ENCODE measurements around the gene PPP5C.
"Not testable (repeated sequence)": the region's sequence is repeated elsewhere in the genome, so short reads cannot be mapped to it uniquely, and the experiment has no call there.

The PPP5C gene

GRCh38 chr19:46313540-46314469, 33.1 kb upstream of the PPP5C start:
- not testable (repeated sequence) for H3K27me3 ChIP-seq (ENCODE audit: control insufficient read depth, insufficient read depth, low read length); H3K36me3 ChIP-seq (ENCODE audit: control insufficient read depth, insufficient read depth, low read length); H3K9ac ChIP-seq (ENCODE audit: low read length)

DNA sequence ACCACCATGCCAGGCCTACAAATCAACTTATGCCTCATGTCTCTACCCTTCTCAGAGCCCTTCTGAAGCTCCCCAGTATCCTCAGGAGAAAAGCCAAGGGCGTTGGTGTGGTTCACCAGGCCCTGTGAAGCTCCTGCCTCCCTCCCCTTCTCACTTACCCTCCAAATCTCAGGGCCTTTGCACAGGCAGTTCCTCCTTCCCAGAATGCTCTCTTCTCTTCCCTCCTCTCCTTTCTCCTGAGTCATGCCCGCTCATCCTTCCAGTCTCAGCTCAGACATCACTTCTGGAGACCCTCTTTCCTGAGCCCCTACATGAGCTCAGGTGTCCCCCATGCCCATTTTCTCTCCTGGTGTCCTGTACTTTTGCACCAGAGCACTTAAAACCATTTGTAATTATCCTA, 29.5 kb upstream of the PPP5C start:
- no peaks in the 10 kb centered on the region for H3K4me1 ChIP-seq (ENCODE audit: control insufficient read depth, insufficient read depth, low read length)
- H3K4me3 ChIP-seq (ENCODE audit: low read length): no peak overlapping the region
- no peak overlapping the region for H3K9ac ChIP-seq (ENCODE audit: low read length)
- H3K27me3 ChIP-seq (ENCODE audit: control insufficient read depth, insufficient read depth, low read length): no peaks in the 10 kb centered on the region
- no peaks in the 10 kb centered on the region for H3K9me3 ChIP-seq (ENCODE audit: control insufficient read depth, low read length)
- H3K36me3 ChIP-seq (ENCODE audit: control insufficient read depth, insufficient read depth, low read length): no peaks in the 10 kb centered on the region

More at GRCh38 chr19:46313540-46314469, 33.1 kb upstream of the PPP5C start:
- H3K4me3 ChIP-seq (ENCODE audit: low read length); H3K9me3 ChIP-seq (ENCODE audit: control insufficient read depth, low read length); H3K4me1 ChIP-seq (ENCODE audit: control insufficient read depth, insufficient read depth, low read length): not testable (repeated sequence)

GRCh38 chr19:46319613-46320012, 27.3 kb upstream of the PPP5C start:
- Histone ChIP-seq H3K9ac (ENCODE audit: low read length) (no peak overlapping the region), H3K36me3 (ENCODE audit: control insufficient read depth, insufficient read depth, low read length) (no peaks in the 10 kb centered on the region), H3K4me3 (ENCODE audit: low read length) (no peak overlapping the region), H3K27me3 (ENCODE audit: control insufficient read depth, insufficient read depth, low read length) (no peaks in the 10 kb centered on the region), H3K9me3 (ENCODE audit: control insufficient read depth, low read length) (no peaks in the 10 kb centered on the region), H3K4me1 (ENCODE audit: control insufficient read depth, insufficient read depth, low read length) (peaks cover 7% of the 10 kb centered on the region)

DNA sequence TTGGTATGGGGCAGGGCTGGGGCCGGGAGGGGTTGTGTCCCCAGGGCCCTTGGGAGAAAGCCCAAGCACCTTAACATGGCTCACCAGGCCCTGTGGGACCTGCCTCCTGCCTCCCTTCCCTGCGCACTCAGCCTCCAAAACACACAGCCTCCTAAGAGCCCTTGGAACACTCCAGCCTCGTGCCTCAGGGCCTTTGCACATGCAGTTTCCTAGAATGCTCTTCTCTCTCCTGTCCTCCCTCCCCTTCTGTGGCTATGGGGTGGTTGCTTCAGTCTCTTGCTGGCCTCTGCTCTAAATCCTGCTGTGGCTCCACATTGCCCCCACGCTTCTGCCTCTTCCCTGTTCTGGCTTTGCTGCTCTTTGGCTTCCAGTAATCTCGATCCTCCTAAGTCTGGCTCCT, 26.3 kb upstream of the PPP5C start:
- Histone ChIP-seq H3K27me3 (ENCODE audit: control insufficient read depth, insufficient read depth, low read length) (no peaks in the 10 kb centered on the region), H3K9ac (ENCODE audit: low read length) (no peak overlapping the region), H3K36me3 (ENCODE audit: control insufficient read depth, insufficient read depth, low read length) (no peaks in the 10 kb centered on the region), H3K4me3 (ENCODE audit: low read length) (no peak overlapping the region), H3K4me1 (ENCODE audit: control insufficient read depth, insufficient read depth, low read length) (peaks cover 7% of the 10 kb centered on the region), H3K9me3 (ENCODE audit: control insufficient read depth, low read length) (no peaks in the 10 kb centered on the region)

GRCh38 chr19:46321653-46322052, 25.2 kb upstream of the PPP5C start:
- H3K9ac ChIP-seq (ENCODE audit: low read length): no peak overlapping the region
- no peak overlapping the region for H3K4me3 ChIP-seq (ENCODE audit: low read length)
- H3K36me3 ChIP-seq (ENCODE audit: control insufficient read depth, insufficient read depth, low read length): no peaks in the 10 kb centered on the region
- H3K4me1 ChIP-seq (ENCODE audit: control insufficient read depth, insufficient read depth, low read length): peaks cover 7% of the 10 kb centered on the region
- no peaks in the 10 kb centered on the region for H3K9me3 ChIP-seq (ENCODE audit: control insufficient read depth, low read length)
- no peaks in the 10 kb centered on the region for H3K27me3 ChIP-seq (ENCODE audit: control insufficient read depth, insufficient read depth, low read length)

DNA sequence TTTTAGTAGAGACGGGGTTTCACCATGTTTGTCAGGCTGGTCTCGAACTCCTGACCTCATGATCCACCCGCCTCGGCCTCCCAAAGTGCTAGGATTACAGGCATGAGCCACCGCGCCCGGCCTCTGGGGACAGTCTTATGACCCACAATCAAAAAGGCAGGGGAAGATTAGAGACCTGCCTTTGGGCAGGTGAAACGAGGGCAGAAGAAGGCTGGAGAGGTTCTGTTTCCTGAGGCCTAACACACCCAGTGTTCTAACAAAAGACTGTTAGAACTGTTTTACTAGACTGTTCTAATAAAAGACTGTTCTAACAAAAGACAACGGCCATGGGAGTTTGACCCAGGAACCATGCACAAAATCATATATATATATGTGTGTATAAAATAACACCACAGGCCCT, 23.7 kb upstream of the PPP5C start:
- not testable (repeated sequence) for H3K36me3 ChIP-seq (ENCODE audit: control insufficient read depth, insufficient read depth, low read length); H3K9me3 ChIP-seq (ENCODE audit: control insufficient read depth, low read length); H3K27me3 ChIP-seq (ENCODE audit: control insufficient read depth, insufficient read depth, low read length); H3K4me3 ChIP-seq (ENCODE audit: low read length); H3K9ac ChIP-seq (ENCODE audit: low read length); H3K4me1 ChIP-seq (ENCODE audit: control insufficient read depth, insufficient read depth, low read length)

DNA sequence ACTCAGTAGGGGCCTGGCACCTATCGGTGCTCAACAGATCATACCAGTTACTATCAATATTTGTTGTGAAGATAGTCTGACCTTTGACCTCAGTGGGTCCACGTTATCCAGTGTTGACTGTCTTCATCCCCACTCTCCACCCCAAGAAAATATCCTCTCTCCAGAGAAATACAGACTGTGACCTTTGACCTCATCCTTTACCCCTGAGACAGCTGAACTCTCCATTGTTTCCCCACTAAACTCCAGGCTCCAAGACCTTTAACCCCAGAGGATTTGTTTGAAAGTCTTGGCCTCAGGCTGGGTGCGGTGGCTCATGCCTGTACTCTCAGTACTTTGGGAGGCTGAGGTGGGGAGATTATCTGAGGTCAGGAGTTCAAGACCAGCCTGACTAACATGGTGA, 22.6 kb upstream of the PPP5C start:
- Histone ChIP-seq H3K4me3 (ENCODE audit: low read length) (no peak overlapping the region), H3K36me3 (ENCODE audit: control insufficient read depth, insufficient read depth, low read length) (no peaks in the 10 kb centered on the region)

GRCh38 chr19:46326608-46327007, 20.3 kb upstream of the PPP5C start:
- H3K36me3 ChIP-seq (ENCODE audit: control insufficient read depth, insufficient read depth, low read length): no peaks in the 10 kb centered on the region

More for the DNA sequence above, 22.6 kb upstream of the PPP5C start:
- peaks cover 7% of the 10 kb centered on the region for H3K4me1 ChIP-seq (ENCODE audit: control insufficient read depth, insufficient read depth, low read length)
- no peak overlapping the region for H3K9ac ChIP-seq (ENCODE audit: low read length)
- no peaks in the 10 kb centered on the region for H3K27me3 ChIP-seq (ENCODE audit: control insufficient read depth, insufficient read depth, low read length)
- H3K9me3 ChIP-seq (ENCODE audit: control insufficient read depth, low read length): no peaks in the 10 kb centered on the region

GRCh38 chr19:46328079-46328478, 18.8 kb upstream of the PPP5C start:
- Histone ChIP-seq H3K36me3 (ENCODE audit: control insufficient read depth, insufficient read depth, low read length) (no peaks in the 10 kb centered on the region), H3K9me3 (ENCODE audit: control insufficient read depth, low read length) (no peaks in the 10 kb centered on the region), H3K27me3 (ENCODE audit: control insufficient read depth, insufficient read depth, low read length) (no peaks in the 10 kb centered on the region), H3K9ac (ENCODE audit: low read length) (no peak overlapping the region), H3K4me3 (ENCODE audit: low read length) (no peak overlapping the region), H3K4me1 (ENCODE audit: control insufficient read depth, insufficient read depth, low read length) (peaks cover 7% of the 10 kb centered on the region)

More at GRCh38 chr19:46326608-46327007, 20.3 kb upstream of the PPP5C start:
- Histone ChIP-seq H3K4me1 (ENCODE audit: control insufficient read depth, insufficient read depth, low read length) (peaks cover 7% of the 10 kb centered on the region), H3K9ac (ENCODE audit: low read length) (no peak overlapping the region), H3K9me3 (ENCODE audit: control insufficient read depth, low read length) (no peaks in the 10 kb centered on the region), H3K27me3 (ENCODE audit: control insufficient read depth, insufficient read depth, low read length) (no peaks in the 10 kb centered on the region), H3K4me3 (ENCODE audit: low read length) (no peak overlapping the region)

- H3K4me1 ChIP-seq (ENCODE audit: control insufficient read depth, insufficient read depth, low read length): no peaks in the 10 kb centered on the region
- no peaks in the 10 kb centered on the region for H3K27me3 ChIP-seq (ENCODE audit: control insufficient read depth, insufficient read depth, low read length)
- no peak overlapping the region for H3K4me3 ChIP-seq (ENCODE audit: low read length)
- H3K9ac ChIP-seq (ENCODE audit: low read length): no peak overlapping the region
- no peaks in the 10 kb centered on the region for H3K9me3 ChIP-seq (ENCODE audit: control insufficient read depth, low read length)
- H3K36me3 ChIP-seq (ENCODE audit: control insufficient read depth, insufficient read depth, low read length): no peaks in the 10 kb centered on the region
These were observed 16.5 kb upstream of the PPP5C start for GRCh38 chr19:46330319-46330918.

- Histone ChIP-seq H3K9ac (ENCODE audit: low read length) (no peak overlapping the region), H3K4me3 (ENCODE audit: low read length) (no peak overlapping the region), H3K4me1 (ENCODE audit: control insufficient read depth, insufficient read depth, low read length) (no peaks in the 10 kb centered on the region), H3K27me3 (ENCODE audit: control insufficient read depth, insufficient read depth, low read length) (no peaks in the 10 kb centered on the region), H3K9me3 (ENCODE audit: control insufficient read depth, low read length) (no peaks in the 10 kb centered on the region), H3K36me3 (ENCODE audit: control insufficient read depth, insufficient read depth, low read length) (no peaks in the 10 kb centered on the region)
These were observed 9.4 kb upstream of the PPP5C start for GRCh38 chr19:46337487-46337886.

- no peaks in the 10 kb centered on the region for H3K4me1 ChIP-seq (ENCODE audit: control insufficient read depth, insufficient read depth, low read length)
- H3K9me3 ChIP-seq (ENCODE audit: control insufficient read depth, low read length): no peaks in the 10 kb centered on the region
- no peaks in the 10 kb centered on the region for H3K36me3 ChIP-seq (ENCODE audit: control insufficient read depth, insufficient read depth, low read length)
- no peak overlapping the region for H3K4me3 ChIP-seq (ENCODE audit: low read length)
- no peaks in the 10 kb centered on the region for H3K27me3 ChIP-seq (ENCODE audit: control insufficient read depth, insufficient read depth, low read length)
- no peak overlapping the region for H3K9ac ChIP-seq (ENCODE audit: low read length)
These were observed 7.4 kb upstream of the PPP5C start for GRCh38 chr19:46339446-46339845.
